Jurkat, Clone E6-1 (cell line): ENCODE data around the gene WDR18.

Source experiments
- DNase-seq: peaks from one replicate; pipeline ENCODE4 v3.0.0-alpha.2; 2011; ENCODE audit warnings: low read depth, low spot score
- H3K4me3 ChIP-seq: 2 replicates; pipeline ENCODE4 v1.5.1; 2011; ENCODE audit warnings: mild to moderate bottlenecking, low read length, control low read depth, moderate library complexity

Gene WDR18

DNA sequence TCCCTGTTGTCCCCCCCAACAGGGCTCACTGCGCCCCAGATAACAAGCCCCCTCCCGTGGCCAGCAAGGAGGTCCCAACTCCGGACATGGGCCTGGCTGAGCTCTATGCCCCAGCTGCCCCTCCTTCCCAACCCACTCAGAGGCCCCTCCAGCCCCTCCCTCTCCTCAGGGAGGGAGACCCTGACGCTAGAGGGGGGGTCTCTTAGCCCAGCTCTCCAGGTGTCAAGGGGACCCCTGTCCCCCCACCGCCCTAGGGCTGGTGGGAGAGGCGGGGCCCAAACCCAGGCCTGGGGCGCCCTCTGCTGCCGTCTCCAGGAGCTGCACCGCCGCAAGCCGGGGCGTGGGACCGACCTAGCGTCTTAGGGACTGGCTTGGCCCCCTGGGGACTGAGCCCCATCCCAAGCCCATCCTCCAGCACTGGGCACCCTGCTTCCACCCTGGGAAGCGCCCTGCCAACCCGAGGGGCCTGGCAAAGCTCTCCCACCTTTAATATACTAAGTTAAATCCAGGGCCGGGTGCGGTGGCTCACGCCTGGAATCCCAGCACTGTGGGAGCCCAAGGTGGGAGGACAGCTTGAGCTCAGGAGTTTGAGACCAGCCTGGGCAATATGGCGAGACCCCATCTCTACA, 17.5 kb downstream of the WDR18 start:
- no peak for DNase-seq
- no peak overlapping the region for H3K4me3 ChIP-seq

DNA sequence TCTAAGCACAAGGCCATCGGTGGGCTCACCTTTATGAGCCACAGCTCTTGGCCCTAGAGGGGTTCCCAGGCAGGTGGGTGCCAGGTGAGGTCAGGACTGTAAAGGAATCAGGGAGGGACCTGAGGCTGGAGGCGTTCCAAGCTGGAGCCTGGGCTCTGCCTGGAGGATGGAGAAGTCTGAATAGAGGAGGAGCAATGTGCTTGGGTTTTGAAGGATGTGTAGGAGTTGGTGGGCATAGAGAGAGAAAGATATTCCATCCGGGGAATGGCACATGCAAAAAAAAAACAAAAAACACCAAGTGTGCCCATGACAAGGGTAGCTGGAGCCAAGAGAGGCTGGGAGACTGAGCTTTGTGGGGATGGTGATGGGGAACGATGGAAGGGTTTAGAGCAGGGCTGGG, 18.5 kb downstream of the WDR18 start:
- no peak for DNase-seq
- H3K4me3 ChIP-seq, result no peak overlapping the region

DNA sequence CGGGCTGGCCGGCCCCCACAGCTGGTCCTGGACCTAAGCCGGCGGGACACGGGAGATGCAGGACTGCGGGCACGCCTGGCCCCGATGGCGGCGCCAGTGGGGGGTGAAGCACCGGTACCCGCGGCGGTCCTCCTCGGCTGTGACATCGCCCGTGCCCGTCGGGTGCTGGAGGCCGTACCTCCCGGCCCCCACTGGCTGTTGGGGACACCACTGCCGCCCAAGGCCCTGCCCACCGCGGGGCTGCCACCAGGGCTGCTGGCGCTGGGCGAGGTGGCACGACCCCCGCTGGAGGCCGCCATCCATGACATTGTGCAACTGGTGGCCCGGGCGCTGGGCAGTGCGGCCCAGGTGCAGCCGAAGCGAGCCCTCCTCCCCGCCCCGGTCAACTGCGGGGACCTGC, 19.1 kb downstream of the WDR18 start:
- no peak for DNase-seq
- no peak overlapping the region for H3K4me3 ChIP-seq

- no peak overlapping the region for H3K4me3 ChIP-seq
- DNase-seq, result no peak
These were observed 20.2 kb downstream of the WDR18 start for GRCh38 chr19:1004204-1004802.

GRCh38 chr19:1004803-1005664, 20.9 kb downstream of the WDR18 start:
- no peak for DNase-seq
- no peak overlapping the region for H3K4me3 ChIP-seq

DNA sequence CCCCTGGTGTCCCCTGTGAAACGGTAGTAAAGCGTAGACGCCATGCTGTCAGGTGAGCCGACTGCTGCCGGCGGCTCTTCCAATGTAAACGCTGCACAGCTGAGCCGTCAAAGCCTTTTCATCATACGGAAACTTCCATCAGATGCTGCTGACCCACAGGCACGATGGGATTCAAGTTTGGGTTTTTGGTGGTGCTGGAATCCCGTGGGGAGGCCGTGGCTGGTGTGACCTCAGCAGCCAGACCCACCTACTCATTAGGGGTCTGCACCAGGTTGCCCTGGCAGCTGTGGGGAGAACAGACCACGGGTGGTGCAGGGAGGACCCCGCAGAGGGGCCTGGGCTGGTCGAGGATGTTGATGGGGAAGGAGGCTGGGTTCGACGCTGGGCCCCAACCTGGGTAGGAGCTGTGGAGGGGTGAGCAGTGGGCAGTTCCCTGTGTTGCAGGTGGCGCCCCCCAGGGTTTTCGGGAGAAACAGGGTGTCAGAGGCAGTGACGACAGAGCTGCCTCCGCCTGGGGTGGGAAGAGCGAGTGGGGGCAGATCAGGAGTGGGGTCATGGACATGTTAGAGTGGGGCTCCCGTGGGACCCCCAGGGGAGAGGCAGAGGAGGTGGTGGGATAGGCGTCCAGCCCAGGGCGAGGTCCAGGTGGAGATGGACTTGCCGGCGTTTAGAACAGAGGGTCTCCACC, 22.7 kb downstream of the WDR18 start:
- H3K4me3 ChIP-seq, result no peak overlapping the region
- no peak for DNase-seq

DNA sequence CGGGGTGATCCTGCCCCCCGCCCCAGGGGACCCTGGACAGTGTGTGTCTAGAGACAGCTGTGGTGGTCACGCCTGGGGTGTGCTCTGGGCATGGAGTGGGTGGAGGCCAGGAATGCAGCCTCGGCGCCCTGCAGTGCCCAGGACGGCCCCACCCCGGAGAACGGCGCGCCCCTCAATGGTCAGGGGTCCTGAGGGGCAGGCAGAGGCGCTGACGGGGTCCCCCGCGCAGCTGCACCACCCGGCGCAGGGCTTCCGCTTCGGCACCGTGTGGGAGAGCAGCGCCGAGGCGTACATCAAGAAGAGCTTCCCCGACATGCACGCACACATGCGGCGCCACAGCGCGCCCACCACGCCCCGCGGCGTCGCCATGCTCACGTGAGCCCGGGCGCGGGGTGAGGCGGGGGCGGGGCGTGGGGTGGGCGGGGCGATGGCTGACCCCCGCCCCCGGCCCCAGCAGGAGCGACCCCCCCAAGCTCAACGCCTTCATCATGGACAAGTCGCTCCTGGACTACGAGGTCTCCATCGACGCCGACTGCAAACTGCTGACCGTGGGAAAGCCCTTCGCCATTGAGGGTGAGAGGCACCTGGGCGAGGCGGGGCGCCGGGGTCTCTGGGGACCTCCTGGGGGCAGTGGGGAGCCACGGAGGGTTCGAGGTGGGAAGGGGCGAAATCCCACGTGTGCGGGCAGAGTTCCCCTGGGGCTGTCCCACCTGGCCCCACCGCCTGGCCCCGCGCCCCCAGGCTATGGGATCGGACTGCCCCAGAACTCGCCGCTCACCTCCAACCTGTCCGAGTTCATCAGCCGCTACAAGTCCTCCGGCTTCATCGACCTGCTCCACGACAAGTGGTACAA, 23.5 kb downstream of the WDR18 start:
- no peak overlapping the region for H3K4me3 ChIP-seq
- no peak for DNase-seq

GRCh38 chr19:1008268-1009040, 24.3 kb downstream of the WDR18 start:
- no peak for DNase-seq
- no peak overlapping the region for H3K4me3 ChIP-seq

GRCh38 chr19:1009041-1009980, 25.2 kb downstream of the WDR18 start:
- no peak for DNase-seq
- no peak overlapping the region for H3K4me3 ChIP-seq

GRCh38 chr19:1009981-1010538, 25.9 kb downstream of the WDR18 start:
- DNase-seq, result no peak
- H3K4me3 ChIP-seq, result no peak overlapping the region

- no peak for DNase-seq
- H3K4me3 ChIP-seq, result no peak overlapping the region
These were observed 26.7 kb downstream of the WDR18 start for GRCh38 chr19:1010586-1011510.

- no peak overlapping the region for H3K4me3 ChIP-seq
- no peak for DNase-seq
These were observed 27.7 kb downstream of the WDR18 start for GRCh38 chr19:1011831-1012333.

GRCh38 chr19:1012334-1012733, 28.2 kb downstream of the WDR18 start:
- H3K4me3 ChIP-seq, result no peak overlapping the region
- DNase-seq, result no peak

- H3K4me3 ChIP-seq, result no peak overlapping the region
- no peak for DNase-seq
These were observed 29.1 kb downstream of the WDR18 start for GRCh38 chr19:1013218-1013617.

DNA sequence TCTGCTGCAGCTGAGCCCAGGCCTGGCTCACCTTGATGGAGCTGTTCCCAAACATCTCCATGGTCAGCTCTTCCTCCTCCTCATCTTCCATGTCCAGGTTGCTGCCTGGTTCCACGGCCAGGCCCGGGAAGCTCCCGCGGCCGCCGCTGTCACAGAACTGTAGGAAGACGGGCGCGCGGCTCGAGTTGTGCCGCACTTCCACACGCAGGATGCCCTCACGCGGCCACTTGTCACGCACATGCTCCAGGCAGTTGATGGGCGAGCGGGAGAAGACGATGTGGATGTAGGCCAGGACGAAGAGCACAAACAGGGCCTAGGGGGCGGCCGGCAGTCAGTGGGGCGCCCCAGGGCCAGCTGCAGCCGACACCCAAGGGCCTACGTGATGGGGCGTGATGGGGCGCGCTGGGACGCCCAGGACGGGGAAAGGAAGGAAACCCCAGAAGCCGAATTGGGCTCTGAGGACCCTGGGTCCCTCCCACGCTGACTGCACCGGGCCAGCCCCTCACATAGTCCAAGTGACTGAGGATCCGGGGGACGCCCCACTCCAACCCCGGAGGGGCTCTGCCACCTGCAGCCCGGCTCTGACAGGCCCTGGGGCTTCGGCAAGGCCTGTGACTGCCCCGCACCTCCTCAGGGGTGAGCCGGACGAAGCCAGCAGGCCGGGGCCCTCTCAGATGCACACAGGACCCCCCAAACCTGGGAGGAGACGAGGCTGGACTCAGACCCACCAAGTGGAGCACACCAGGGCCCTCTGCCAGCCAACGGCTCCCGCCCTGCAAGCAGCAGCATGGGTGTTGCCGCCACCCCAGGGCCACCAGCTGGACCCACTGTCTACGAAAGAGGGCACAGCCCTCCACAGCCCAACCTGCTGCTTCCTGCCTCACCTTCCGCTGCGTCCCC, 30.3 kb downstream of the WDR18 start:
- no peak for DNase-seq
- no peak overlapping the region for H3K4me3 ChIP-seq
